CD1c-positive myeloid dendritic cell (primary cell): ENCODE measurements around the gene KLHL22.
"Not testable (repeated sequence)": the region's sequence is repeated elsewhere in the genome, so short reads cannot be mapped to it uniquely, and the experiment has no call there.

Experiments used
- DNase-seq: peaks from one replicate; pipeline ENCODE4 v3.0.0-alpha.2; 2016; ENCODE audit errors: extremely low spot score

The KLHL22 gene

DNA sequence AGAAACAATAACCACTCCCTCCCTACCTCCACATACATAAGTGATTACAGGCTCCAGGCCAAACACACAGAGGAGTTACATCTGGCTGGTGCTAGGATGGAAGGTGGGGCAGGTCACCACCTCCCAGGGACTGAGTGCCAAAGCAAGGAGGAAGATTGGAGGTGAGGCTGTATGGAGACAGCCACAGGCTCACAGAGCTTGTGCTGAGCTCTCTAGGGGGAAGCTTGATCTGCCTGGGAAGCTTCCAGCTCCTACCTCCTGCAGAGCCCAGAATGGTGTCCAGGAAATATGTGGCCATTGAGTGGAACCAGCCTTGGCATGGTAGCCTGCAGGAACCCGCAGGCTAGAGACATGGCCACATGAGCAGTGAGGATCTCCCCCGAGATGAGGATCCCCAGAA is 8.2 kb upstream of the KLHL22 start:
- no peak for DNase-seq

DNA sequence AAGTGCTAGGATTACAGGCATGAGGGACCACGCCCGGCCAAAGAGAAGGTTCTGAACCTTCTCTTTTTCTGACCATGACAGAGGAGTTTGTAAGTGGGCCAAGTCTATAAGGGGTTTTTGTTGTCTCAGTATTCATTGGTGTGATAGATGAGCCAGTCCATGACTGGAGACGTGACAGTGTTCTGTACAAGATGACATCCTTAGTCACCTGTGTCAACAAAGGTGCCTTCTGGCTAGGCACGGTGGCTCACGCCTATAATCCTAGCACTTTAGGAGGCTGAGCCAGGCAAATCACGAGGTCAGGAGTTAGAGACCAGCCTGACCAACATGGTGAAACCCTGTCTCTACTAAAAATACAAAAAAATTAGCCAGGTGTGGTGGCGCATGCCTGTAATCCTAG is 4.2 kb upstream of the KLHL22 start:
- DNase-seq = no peak

DNA sequence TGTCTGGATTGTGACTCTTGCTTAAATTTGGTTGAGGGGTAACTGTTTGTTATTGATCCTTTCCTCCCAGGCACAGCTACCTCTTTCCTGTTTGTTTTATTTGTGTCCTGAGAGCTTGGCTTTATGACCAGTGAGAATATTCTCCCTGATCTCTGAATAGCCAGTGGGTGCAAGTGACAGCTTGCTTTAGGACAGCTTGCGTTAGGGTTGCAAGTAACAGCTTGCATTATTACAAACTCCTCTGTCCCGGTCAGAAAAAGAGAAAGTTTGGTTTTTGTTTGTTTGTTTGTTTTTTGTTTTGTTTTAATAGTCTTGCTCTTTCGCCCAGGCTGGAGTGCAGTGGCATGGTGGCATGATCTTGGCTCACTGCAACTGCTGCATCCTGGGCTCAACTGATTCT is 3.3 kb upstream of the KLHL22 start:
- DNase-seq = no peak

DNA sequence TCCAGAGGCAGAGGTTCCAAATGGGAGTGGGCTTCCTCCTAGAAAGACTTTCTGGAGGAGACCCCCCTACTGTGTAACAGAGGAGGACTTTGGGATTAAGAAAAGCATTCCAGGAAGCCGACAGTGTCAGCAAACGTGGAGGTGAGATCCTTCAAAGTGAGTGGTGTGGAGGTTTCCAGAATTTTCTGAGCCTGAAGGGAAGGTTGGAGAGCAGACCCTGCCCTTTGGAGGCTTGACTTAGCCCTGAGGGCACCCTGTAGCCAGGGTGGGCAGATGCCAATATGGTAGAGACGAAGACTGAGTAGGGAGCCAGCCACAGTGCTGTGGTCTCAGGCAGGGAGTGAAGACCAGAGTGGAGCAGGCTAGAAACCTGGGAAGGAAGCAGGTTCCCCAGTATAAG is 1.8 kb upstream of the KLHL22 start:
- DNase-seq = no peak

DNA sequence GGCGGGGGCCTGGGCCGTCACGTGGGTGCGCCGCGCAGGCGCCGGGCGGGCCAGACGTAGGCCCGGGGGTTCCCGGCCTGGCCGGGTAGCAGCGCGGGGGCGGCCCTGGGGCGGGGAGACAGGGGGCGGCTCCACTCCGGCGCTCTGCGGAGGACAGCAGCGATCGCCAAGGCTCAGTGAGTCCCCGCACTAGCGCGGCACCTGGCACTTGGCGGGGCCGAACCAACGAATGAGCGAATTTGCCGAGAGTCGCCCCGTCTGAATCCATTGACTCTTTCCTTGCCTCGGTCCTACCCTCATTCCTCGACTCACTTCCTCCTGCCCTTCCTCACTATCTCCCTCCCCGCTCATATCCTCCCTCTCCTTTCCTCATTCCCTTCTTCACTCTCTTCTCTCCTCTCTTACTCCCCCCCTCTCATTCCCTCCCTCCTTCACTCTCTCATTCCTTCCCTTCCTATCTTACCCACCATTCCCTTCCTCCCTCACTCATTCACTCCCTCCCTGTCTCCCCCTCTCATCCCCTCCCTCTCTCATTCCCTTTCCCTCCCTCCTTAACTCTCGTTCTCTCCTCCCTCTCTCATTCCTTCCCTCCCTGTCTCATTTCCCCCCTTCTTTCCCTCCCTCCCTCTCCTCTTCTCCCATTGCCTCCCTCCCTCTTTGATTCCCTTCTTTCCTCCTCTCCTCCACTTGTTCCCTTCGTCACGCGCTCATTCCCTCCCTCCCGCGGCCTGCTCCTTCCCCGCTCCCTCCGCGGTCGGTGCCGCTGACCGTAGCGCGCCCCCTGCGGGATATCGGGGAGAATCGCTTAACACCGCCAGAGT is 476 bp upstream of the KLHL22 start:
- DNase-seq = peak; percentile 96

DNA sequence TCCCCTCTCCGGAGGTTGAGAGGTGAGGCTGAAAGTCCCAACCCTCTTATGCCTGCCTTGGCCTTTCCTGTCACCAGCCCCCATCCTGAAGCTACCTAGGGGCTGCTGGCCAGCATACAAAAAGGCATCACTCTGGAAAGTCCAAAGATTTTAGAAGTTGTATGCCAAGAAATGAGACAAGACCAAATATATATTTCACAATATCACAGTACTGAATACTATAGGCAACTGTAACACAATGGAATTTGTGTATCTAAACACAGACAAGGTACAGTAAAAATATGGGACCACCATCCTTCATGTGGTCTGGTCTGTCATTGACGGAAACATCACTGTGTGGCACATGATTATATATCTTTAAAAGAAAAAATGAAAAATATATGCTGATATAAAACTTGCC is 4.2 kb downstream of the KLHL22 start:
- no peak for DNase-seq

DNA sequence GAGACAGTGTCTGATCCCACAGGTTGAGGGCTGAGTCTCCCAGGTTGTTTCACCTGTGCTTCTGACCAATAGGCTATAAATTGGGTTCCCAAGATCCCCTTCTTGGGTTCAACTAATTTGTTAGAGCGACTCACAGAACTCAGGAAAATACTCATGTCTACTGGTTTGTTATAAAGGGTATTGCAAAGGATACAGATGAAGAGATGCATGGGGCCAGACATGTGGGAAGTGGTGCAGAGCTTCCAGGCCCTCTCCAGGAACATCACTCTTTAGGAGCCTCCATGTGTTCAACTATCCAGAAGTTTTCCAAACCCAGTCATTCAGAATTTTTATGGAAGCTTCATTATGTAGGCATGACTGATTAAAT is 4.7 kb downstream of the KLHL22 start:
- DNase-seq = no peak

DNA sequence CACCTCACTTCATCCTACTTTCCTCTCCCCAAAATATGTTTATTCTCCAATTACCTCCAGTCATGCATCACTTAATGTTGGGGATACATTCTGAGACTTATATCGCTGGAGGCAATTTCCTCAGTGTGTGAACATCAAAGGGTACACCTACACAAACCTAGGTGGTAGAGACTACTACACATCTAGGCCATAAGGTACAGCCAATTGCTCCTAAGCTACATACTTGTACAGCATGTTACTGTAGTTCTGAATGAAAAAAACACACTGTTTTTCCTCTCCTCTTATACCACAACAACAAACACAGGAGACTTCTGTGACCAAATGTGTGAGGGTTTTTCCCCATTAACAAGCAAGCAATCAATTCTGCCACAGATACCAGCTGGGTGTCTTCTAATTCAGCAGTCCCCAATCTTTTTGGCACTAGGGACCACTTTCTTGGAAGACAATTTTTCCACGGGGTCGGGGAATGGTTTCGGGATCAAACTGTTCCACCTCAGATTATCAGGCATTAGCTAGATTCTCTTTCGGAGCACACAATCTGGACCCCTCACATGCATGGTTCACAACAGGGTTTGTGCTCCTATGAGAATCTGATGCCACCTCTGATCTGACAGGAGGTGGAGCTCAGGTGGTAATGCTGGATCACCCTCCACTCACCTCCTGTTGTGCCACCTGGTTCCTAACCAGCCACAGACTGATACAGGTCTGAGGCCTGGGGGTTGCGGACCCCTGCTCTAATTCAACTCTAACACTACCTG is 5.2 kb downstream of the KLHL22 start:
- DNase-seq = no peak

DNA sequence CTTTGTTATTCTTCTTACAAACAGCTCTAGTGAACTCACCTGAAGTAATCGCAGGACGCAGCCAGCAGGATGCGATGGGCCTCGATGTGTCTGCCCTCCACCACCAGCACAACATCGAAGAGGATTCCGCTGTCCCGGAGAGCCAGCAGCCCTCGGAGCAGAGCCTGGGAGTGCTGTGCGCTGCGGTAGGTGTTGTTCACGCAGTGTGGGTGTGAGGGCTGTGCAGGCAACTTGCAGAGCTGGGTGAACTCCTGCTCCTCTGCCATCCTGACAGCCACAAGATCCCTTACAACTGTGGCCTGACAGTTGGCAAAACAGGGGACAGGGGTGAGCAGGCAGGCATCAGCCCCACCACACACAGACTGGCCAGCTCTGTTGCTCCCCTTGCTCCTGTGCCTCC is 6.6 kb downstream of the KLHL22 start:
- DNase-seq = no peak

DNA sequence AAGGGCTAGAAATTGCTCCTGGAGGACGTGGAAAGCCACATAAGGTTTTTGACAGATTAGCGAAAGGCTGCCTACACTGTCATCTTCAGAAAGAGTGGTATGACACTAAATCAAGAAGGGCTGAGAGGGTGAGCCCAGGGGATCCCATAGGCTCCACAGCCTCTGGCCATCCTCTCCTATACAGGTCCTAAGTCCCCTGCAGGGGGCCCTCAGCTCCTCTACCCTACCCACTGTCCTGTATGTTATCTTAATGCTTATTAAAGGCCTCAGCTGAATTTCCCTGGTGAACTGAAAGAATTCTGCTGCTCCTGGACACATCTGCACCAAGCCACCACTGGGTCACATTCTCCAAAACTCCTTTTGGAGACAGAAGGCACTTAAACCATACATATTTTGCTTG is 7.9 kb downstream of the KLHL22 start:
- no peak for DNase-seq

DNA sequence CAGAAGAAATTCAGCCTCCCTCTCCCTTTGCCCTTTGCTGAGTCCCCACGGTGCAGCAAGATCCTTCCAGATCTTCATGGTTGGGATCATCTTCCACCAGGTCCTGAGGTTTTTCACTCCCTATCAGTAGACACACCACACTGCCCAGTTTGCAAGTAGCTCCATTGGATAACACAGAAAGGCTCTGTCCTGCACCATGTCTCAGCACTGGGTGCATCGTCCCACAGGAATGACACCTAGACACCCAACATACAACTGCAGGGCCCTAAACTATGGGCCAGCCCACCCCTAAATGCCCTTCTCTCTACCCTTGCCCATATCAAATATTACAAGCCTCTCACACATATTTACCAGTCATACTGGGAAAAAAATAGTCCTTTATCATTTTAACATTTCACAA is 9.4 kb downstream of the KLHL22 start:
- no peak for DNase-seq

DNA sequence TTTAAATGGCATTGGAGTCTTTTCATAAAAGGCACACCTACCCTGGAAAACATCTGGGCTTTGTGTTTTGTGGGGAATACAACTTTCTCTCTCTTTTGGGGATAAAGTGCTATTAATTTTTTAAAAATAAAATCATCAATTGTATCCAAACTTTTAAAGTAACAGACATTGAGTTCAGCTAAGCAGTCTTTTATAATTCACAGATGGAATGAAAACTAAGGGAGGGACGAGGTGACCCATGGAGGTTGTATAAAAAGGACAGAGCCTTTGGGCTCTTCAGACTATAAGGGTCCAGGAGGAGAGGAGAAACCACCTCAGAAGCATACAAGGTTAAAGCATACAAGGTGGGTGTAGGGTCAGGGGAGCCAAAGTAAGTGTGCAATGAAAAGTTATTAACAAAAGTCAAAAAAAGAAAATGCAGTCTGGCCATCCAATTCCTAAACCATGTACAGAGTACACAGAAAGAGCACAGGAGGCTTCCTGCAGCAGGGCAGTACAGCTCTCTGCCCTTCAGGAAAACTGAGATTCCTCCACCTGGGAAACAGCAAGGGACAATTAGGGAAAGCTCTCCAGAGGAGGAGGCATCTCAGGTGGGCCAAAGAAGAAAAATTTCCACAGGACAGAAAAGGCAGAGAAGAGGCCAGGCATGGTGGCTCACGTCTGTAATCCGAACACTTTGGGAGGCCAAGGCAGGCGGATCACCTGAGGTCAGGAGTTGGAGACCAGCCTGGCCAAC is 10.5 kb downstream of the KLHL22 start:
- DNase-seq = no peak

DNA sequence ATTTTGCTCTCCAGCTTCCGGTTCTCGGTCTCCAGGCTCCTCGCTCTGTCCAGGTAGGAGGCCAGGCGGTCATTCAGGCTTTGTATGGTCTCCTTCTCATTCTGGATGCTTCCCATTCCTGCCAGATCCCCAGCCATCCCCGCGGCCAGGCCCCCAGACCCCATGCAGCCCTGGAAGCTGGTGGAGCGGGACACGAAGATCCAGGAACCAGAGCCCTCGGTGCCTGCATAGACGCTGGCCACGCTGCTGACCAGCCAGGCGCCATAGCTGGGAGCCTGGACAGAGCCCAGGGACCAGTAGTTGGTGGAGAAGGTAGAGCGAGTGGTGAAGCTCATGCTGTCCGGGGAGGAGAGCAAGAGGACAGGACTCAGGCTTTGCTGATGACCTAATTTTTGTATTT is 11.8 kb downstream of the KLHL22 start:
- DNase-seq = no peak

DNA sequence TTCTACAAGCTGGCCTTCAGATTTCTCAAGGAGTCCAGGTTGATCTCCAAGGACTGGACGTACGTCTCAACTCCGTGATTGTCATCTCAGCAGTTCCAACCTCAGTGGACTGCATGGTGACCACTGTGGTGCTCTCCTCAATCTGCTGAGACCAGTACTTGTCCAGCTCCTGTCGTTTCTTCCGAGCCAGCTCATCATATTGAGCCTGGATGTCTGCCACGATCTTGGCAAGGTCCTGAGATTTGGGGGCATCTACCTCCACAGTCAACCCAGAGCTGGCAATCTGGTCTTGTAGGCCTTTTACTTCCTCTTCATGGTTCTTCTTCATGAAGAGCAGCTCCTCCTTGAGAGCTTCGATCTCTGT is 12.5 kb downstream of the KLHL22 start:
- DNase-seq = not testable (repeated sequence)

DNA sequence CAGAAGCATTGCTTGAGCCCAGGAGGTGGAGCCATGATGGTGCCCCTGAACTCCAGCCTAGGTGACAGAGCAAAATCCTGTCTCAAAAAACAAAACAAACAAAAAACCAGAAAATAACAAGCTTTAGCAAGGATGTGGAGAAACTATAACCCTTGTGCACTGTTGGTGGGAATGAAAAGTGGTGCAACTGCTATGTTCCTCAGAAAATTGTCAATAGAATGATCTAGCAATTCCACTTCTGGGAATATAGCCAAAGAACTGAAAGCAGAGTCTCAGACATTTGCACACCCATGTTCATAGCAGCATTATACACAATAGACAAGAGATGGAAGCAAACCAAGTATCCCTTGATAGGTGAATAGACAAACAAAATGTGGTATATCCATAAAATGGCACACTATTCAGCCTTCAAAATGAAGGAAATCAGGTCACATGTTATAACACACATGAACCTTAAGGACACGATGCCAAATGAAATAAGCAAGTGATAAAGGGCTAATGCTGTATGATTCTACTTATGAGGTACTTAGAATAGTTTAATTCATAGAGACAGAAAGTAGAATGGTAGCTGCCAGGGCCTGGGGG is 15.9 kb downstream of the KLHL22 start:
- DNase-seq = no peak

DNA sequence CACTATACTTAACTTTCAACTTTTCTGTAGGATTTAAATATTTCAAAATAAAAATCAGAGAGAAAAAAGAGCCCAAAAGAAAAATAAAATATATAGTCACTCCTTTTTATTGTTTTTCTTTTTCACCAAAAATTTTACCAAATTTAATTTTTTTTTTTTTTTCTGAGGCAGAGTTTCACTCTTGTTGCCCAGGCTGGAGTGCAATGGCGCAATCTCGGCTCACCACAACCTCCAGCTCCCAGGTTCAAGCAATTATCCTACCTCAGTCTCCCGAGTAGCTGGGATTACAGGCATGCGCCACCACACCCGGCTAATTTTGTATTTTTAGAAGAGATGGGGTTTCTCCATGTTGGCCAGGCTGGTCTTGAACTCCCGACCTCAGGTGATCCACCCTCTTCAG is 17.5 kb downstream of the KLHL22 start:
- not testable (repeated sequence) for DNase-seq

DNA sequence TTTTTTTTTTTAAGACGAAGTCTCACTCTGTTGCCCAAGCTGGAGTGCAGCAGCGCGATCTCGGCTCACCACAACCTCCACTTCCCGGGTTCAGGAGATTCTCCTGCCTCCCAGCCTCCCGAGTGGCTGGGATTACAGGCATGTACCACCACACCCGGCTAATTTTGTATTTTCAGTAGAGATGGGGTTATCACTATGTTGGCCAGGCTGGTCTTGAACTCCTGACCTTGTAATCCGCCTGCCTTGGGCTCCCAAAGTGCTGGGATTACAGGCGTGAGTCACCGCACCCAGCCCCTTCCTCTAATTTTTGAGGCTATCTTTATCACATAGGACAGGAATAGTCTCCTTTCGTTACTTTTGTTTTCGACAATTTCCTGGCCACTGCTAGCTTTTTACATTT is 20.0 kb downstream of the KLHL22 start:
- DNase-seq = not testable (repeated sequence)

DNA sequence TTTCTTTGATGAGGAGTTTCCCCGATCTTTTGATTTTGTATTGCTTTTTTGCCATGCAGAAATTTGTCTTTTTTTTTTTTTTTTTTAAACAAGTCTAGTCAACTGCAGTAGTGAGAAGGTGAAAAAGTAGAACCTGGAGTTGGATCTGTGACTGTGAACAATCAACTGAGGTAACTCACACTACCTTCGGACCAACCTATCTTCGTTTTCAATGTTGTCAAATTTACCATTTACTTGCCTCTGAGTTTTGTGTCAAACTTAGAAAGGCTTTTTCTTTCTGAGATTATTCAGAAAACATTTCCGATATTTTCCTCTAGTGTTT is 20.5 kb downstream of the KLHL22 start:
- no peak for DNase-seq

DNA sequence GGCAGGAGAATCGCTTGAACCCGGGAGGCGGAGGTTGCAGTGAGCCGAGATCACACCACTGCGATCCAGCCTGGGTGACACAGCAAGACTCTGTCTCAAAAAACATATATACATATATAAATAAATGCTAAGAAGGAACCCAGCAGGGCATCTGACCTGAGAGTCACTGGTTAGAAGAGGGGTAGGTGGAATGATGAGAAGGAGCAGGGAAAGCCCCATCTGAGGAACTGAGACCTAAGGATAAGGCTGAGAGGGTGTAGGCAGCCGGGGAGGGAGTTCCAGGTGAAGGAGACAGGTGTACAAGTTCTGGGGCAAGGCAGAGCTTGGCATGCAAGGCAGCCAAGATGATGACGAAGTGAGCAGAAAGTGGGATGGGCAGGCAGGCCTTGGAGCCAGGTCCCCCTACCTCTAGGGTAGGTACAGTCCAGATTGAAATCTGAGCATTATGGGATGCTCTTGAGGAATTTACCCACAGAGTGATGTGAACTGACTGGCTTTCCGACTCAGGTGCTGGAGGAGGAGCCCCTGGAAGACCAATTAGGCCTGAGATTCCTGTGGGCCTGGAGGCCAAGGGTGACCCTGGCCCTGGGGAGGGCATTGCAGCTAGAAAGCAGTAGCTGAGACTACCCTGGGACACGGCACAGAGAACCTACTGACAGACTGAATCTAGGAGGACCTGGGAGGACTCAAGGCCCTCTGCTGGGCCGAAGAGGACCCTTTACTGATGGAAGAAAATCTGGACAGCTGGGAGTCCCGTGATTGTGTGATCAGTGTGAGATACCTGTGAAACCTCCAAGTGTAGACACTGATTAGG is 22.8 kb downstream of the KLHL22 start:
- no peak for DNase-seq

DNA sequence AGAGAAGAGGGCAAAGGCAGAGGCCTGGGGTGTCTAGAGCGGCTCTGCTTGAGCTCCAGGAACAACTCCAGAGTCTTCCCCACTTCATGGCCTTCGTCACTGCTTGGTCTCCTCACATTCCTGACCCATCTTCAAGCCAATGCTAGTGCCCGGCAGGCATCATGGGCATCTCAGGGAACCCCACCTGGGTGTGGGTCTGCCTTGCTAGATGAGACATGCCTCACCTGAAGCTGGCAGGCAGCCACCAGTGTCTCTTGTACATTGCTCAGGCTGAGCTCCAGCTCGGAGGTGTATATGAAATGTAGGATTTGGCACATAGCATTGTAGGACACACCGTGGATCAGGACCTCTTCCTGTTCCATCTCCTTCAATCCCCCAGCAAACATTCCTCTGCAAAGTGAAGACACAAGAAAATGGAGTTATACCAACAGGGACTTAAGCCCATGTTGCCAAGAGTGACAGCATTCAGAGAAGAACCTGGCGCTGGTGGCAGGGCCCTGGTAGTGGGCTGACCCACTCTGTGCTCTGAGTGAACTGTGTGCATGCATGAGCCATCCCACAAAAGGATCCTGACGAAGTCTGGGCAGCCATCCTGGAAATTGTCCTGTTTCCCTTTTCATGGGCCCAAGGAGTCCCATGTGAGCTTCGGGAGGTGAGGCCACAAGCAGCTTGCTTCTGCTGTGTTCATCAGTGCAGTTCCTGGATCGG is 24.3 kb downstream of the KLHL22 start:
- no peak for DNase-seq

DNA sequence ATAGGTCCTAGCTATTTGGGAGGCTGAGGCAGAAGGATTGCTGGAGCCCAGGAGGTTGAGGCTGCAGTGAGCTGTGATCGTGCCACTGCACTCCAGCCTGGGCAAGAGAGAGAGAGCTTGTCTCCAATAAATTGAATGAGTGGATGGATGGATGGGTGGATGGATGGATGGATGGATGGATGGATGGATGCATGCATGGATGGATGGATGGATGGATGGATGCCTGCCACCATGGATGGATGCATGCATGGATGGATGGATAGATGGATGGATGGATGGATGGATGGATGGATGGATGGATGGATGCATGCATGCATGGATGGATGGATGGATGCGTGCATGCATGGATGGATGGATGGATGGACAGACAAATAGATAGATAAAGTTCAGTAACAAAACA is 25.1 kb downstream of the KLHL22 start:
- DNase-seq = not testable (repeated sequence)
